Activated naive CD4-positive, alpha-beta T cell treated with anti-CD3 and anti-CD28 coated beads, Interleukin-2, amount 50 U/mL, for 16 hours (primary cell): ENCODE measurements around the gene FBXL7.
"Not testable (repeated sequence)": the region's sequence is repeated elsewhere in the genome, so short reads cannot be mapped to it uniquely, and the experiment has no call there.

Source experiments
- DNase-seq: peaks from one replicate; pipeline ENCODE4 v3.0.0-alpha.2; 2020

The FBXL7 gene

GRCh38 chr5:15834596-15835245 lies 334.7 kb downstream of the FBXL7 start:
- DNase-seq: no peak

- DNase-seq: no peak
Measured at GRCh38 chr5:15835514-15835913, 335.5 kb downstream of the FBXL7 start.

- DNase-seq: no peak
Measured at GRCh38 chr5:15837551-15838289, 337.7 kb downstream of the FBXL7 start.

- no peak for DNase-seq
Measured at GRCh38 chr5:15844253-15844652, 344.3 kb downstream of the FBXL7 start.

- no peak for DNase-seq
Measured at GRCh38 chr5:15844871-15845270, 344.9 kb downstream of the FBXL7 start.

GRCh38 chr5:15850536-15850935 lies 350.6 kb downstream of the FBXL7 start:
- DNase-seq: no peak

GRCh38 chr5:15850939-15851341 lies 351.0 kb downstream of the FBXL7 start:
- DNase-seq: no peak

- no peak for DNase-seq
Measured at GRCh38 chr5:15852217-15852616, 352.2 kb downstream of the FBXL7 start.

- no peak for DNase-seq
Measured at GRCh38 chr5:15852949-15853348, 353.0 kb downstream of the FBXL7 start.

- no peak for DNase-seq
Measured at GRCh38 chr5:15858326-15858725, 358.3 kb downstream of the FBXL7 start.

- no peak for DNase-seq
Measured at GRCh38 chr5:15864536-15865215, 364.7 kb downstream of the FBXL7 start.

GRCh38 chr5:15872259-15872658 lies 372.3 kb downstream of the FBXL7 start:
- DNase-seq: not testable (repeated sequence)

- no peak for DNase-seq
Measured at GRCh38 chr5:15877914-15878313, 377.9 kb downstream of the FBXL7 start.

- no peak for DNase-seq
Measured at GRCh38 chr5:15880201-15880600, 380.2 kb downstream of the FBXL7 start.

GRCh38 chr5:15885156-15885555 lies 385.2 kb downstream of the FBXL7 start:
- DNase-seq: no peak

- DNase-seq: no peak
Measured at GRCh38 chr5:15886156-15886555, 386.2 kb downstream of the FBXL7 start.

GRCh38 chr5:15887093-15887492 lies 387.1 kb downstream of the FBXL7 start:
- no peak for DNase-seq

- no peak for DNase-seq
Measured at GRCh38 chr5:15889001-15889400, 389.0 kb downstream of the FBXL7 start.

- DNase-seq: no peak
Measured at GRCh38 chr5:15893866-15894265, 393.9 kb downstream of the FBXL7 start.

- no peak for DNase-seq
Measured at GRCh38 chr5:15897656-15898055, 397.7 kb downstream of the FBXL7 start.

- DNase-seq: no peak
Measured at GRCh38 chr5:15898641-15899040, 398.7 kb downstream of the FBXL7 start.

- DNase-seq: no peak
Measured at GRCh38 chr5:15899481-15899880, 399.5 kb downstream of the FBXL7 start.

- DNase-seq: no peak
Measured at GRCh38 chr5:15901151-15901550, 401.2 kb downstream of the FBXL7 start.

GRCh38 chr5:15902066-15902465 lies 402.1 kb downstream of the FBXL7 start:
- no peak for DNase-seq
